IMR-90 (cell line): ENCODE data around the gene LYZL1. TPM values are rescaled to one million over a fixed set of nuclear protein-coding genes. Genes with fewer than 3 reads are reported as not detected.

ENCODE experiments used
- ATAC-seq: fragments of 200-7000 bp; cut with Tn5 transposase; 2 replicates; pipeline ENCODE4 v1.9.1; 2020; ENCODE audit warnings: low read depth, mild to moderate bottlenecking, moderate library complexity
- BruUV-seq: library from RNA; stranded (reverse); fragments of 400-500 nt; replicated peaks from 2 replicates; lab custom pipeline; 2021; lab: Mats Ljungman, UMichigan
- CTCF ChIA-PET: fragments of 300-600 bp; formaldehyde crosslinking; extraction: SDS; loops from one replicate; lab custom pipeline; 2021; ENCODE audit warnings: antibody characterized with exemption; lab: Yijun Ruan, JAX
- POLR2A ChIA-PET: fragments of 300-600 bp; sonication (Branson Sonifier 250); formaldehyde crosslinking; loops from one replicate; lab custom pipeline; 2022; ENCODE audit warnings: antibody characterized with exemption; ENCODE audit not compliant: unreplicated experiment; lab: Charles Lee
- DNase-seq: peaks from one replicate; pipeline ENCODE4 v3.0.0; 2013
- H2AFZ ChIP-seq: replicated peaks from 2 replicates; pipeline ENCODE3; 2013; ENCODE audit warnings: low read length, mild to moderate bottlenecking; ENCODE audit not compliant: poor library complexity
- H2AK5ac ChIP-seq: 2 replicates; pipeline ENCODE4 v1.6.1; 2013; ENCODE audit warnings: low read depth, low read length, inconsistent platforms
- H2AK9ac ChIP-seq: replicated peaks from 2 replicates; pipeline ENCODE3; 2013; ENCODE audit warnings: mild to moderate bottlenecking, low read depth, low read length, moderate library complexity; ENCODE audit not compliant: poor library complexity
- H2BK120ac ChIP-seq: 2 replicates; pipeline ENCODE4 v1.6.1; 2013; ENCODE audit warnings: low read depth, low read length, inconsistent platforms
- H2BK15ac ChIP-seq: 3 replicates; pipeline ENCODE4 v1.6.1; 2013; ENCODE audit warnings: low read depth, low read length, inconsistent platforms
- H2BK20ac ChIP-seq: 2 replicates; pipeline ENCODE4 v1.6.1; 2013; ENCODE audit warnings: low read depth, mild to moderate bottlenecking, inconsistent platforms, low read length, moderate library complexity
- H2BK5ac ChIP-seq: 2 replicates; pipeline ENCODE4 v1.6.1; 2013; ENCODE audit warnings: mild to moderate bottlenecking, low read depth, low read length, inconsistent platforms; ENCODE audit not compliant: poor library complexity, severe bottlenecking
- H3K14ac ChIP-seq: replicated peaks from 2 replicates; pipeline ENCODE4 v1.6.1; 2013; ENCODE audit warnings: low read depth, low read length, inconsistent platforms
- H3K18ac ChIP-seq: 2 replicates; pipeline ENCODE4 v1.6.1; 2013; ENCODE audit warnings: low read depth, low read length, control low read depth
- H3K23ac ChIP-seq: 2 replicates; pipeline ENCODE4 v1.6.1; 2013; ENCODE audit warnings: low read depth, low read length, inconsistent platforms
- H3K27ac ChIP-seq: 2 replicates; pipeline ENCODE4 v1.5.1; 2013; ENCODE audit warnings: mild to moderate bottlenecking, control low read depth, low read length; ENCODE audit not compliant: insufficient read depth
- H3K27me3 ChIP-seq: 2 replicates; pipeline ENCODE4 v1.6.1; 2013; ENCODE audit warnings: low read length; ENCODE audit not compliant: control insufficient read depth, insufficient read depth
- H3K36me3 ChIP-seq: 2 replicates; pipeline ENCODE4 v1.6.1; 2013; ENCODE audit warnings: low read length, mixed read lengths; ENCODE audit not compliant: control insufficient read depth, insufficient read depth
- H3K4ac ChIP-seq: 2 replicates; pipeline ENCODE4 v1.6.1; 2013; ENCODE audit warnings: low read depth, low read length, inconsistent platforms
- H3K4me1 ChIP-seq: 2 replicates; pipeline ENCODE4 v1.6.1; 2013; ENCODE audit warnings: low read length, mixed read lengths; ENCODE audit not compliant: control insufficient read depth, insufficient read depth
- H3K4me2 ChIP-seq: 2 replicates; pipeline ENCODE4 v1.6.1; 2013; ENCODE audit warnings: low read depth, mild to moderate bottlenecking, control low read depth, low read length, moderate library complexity
- H3K4me3 ChIP-seq: 2 replicates; pipeline ENCODE4 v1.5.1; 2013; ENCODE audit warnings: low read depth, mild to moderate bottlenecking, control low read depth, low read length, moderate library complexity; ENCODE audit not compliant: insufficient read depth
- H3K56ac ChIP-seq: 2 replicates; pipeline ENCODE4 v1.6.1; 2013; ENCODE audit warnings: low read length, inconsistent platforms; ENCODE audit not compliant: insufficient read depth; ENCODE audit errors: extremely low read depth
- H3K79me1 ChIP-seq, 2 experiments: 2 replicates each; pipeline ENCODE4 v1.6.1; 2013; ENCODE audit warnings: low read length in 2 of 2, inconsistent platforms in 1 of 2, low read depth in 1 of 2
- H3K9ac ChIP-seq: 2 replicates; pipeline ENCODE4 v1.6.1; 2013; ENCODE audit warnings: low read depth, low read length, control low read depth
- H3K9me1 ChIP-seq: 2 replicates; pipeline ENCODE4 v1.6.1; 2013; ENCODE audit warnings: low read length, inconsistent platforms; ENCODE audit not compliant: insufficient read depth
- H3K9me3 ChIP-seq: 2 replicates; pipeline ENCODE4 v1.6.1; 2013; ENCODE audit warnings: low read length; ENCODE audit not compliant: control insufficient read depth, insufficient read depth
- H4K20me1 ChIP-seq: 2 replicates; pipeline ENCODE4 v1.6.1; 2013; ENCODE audit warnings: low read length, inconsistent platforms; ENCODE audit not compliant: insufficient read depth
- H4K5ac ChIP-seq: 2 replicates; pipeline ENCODE4 v1.6.1; 2013; ENCODE audit warnings: mild to moderate bottlenecking, low read depth, low read length, control low read depth
- H4K8ac ChIP-seq, 2 experiments: 2 replicates each; pipeline ENCODE4 v1.6.1; 2013; ENCODE audit warnings: low read depth in 2 of 2, low read length in 2 of 2, control low read depth in 1 of 2, inconsistent platforms in 1 of 2
- H4K91ac ChIP-seq: 2 replicates; pipeline ENCODE4 v1.6.1; 2013; ENCODE audit warnings: low read depth, low read length, inconsistent platforms; ENCODE audit not compliant: insufficient read depth
- BHLHE40 ChIP-seq: fragments of 150-350 bp; IDR thresholded peaks from 2 replicates; pipeline ENCODE4 v1.6.1; 2016; ENCODE audit warnings: mild to moderate bottlenecking, low read depth, low read length
- CEBPB ChIP-seq: IDR thresholded peaks from 2 replicates; pipeline ENCODE4 v1.6.1; 2012; ENCODE audit warnings: low read depth, low read length, improper control_type of control experiment
- FOS ChIP-seq: fragments of 150-350 bp; IDR thresholded peaks from 2 replicates; pipeline ENCODE4 v1.6.1; 2016; ENCODE audit warnings: low read depth, low read length
- MAFK ChIP-seq: IDR thresholded peaks from 2 replicates; pipeline ENCODE4 v1.6.1; 2012; ENCODE audit warnings: low read depth, low read length, improper control_type of control experiment
- MAZ ChIP-seq: IDR thresholded peaks from 2 replicates; pipeline ENCODE4 v1.6.1; 2012; ENCODE audit warnings: low read depth, mild to moderate bottlenecking, low read length, improper control_type of control experiment, moderate library complexity, borderline replicate concordance
- NFE2L2 ChIP-seq: fragments of 150-350 bp; IDR thresholded peaks from 2 replicates; pipeline ENCODE4 v1.6.1; 2016; ENCODE audit warnings: low read depth, mild to moderate bottlenecking, low read length
- POLR2A ChIP-seq: IDR thresholded peaks from 2 replicates; pipeline ENCODE4 v1.6.1; 2012; ENCODE audit warnings: mild to moderate bottlenecking, low read depth, low read length
- RAD21 ChIP-seq: IDR thresholded peaks from 2 replicates; pipeline ENCODE4 v1.6.1; 2012; ENCODE audit warnings: low read length, improper control_type of control experiment
- WGBS, 2 experiments: methylation state at CpG; one replicate each; pipeline versions ENCODE4 v1.1.5 to v1.1.7; 2013; ENCODE audit warnings: missing lambda C conversion rate in 2 of 2; ENCODE audit not compliant: insufficient read length in 1 of 2; ENCODE audit errors: extremely low coverage in 2 of 2; 5-methylcytosine and 5-hydroxymethylcytosine counted together
- dilution Hi-C: fragments of 300-500 bp; cut with HindIII; formaldehyde crosslinking; loops from one replicate; pipeline ENCODE4 v1.14.3; 2018; ENCODE audit warnings: low sequenced_read_pairs; ENCODE audit not compliant: unreplicated experiment
- in situ Hi-C: fragments of 300-500 bp; cut with MboI; formaldehyde crosslinking; loops from 3 replicates; pipeline ENCODE4 v1.14.3; 2019; ENCODE audit warnings: low sequenced_read_pairs, inconsistent platforms, mixed read lengths
- intact Hi-C: fragments of 100-400 bp; cut with micrococcal nuclease; formaldehyde crosslinking; loops from 2 replicates; pipeline ENCODE4 v1.10.0; 2022
- polyA plus RNA-seq, 3 experiments: library from polyadenylated mRNA; depleted of rRNA; stranded (reverse); fragments of >200 nt; gene quantifications; 2 replicates each; pipeline ENCODE4 v1.2.3, GENCODE V29; 2012; ENCODE audit warnings: low replicate concordance in 1 of 3
- total RNA-seq: library from RNA; depleted of rRNA; stranded (reverse); fragments of >200 nt; gene quantifications from 2 replicates; pipeline ENCODE4 v1.2.3, GENCODE V29; 2012
- TF ChIP-seq, protein P1 (sequence below): fragments of 150-350 bp; IDR thresholded peaks from 2 replicates; pipeline ENCODE4 v1.6.1; 2017; ENCODE audit warnings: mild to moderate bottlenecking, antibody characterized with exemption, low read length, low read depth
- TF ChIP-seq, protein P2 (sequence below): conservative IDR thresholded peaks from 2 replicates; pipeline ENCODE4 v1.5.1; 2012; ENCODE audit warnings: mild to moderate bottlenecking, low read depth, low read length, improper control_type of control experiment

LYZL1 gene
- total and polyA plus RNA-seq, 2 of the 4 experiments (the other 2 are of a cell fraction), result not detected

DNA sequence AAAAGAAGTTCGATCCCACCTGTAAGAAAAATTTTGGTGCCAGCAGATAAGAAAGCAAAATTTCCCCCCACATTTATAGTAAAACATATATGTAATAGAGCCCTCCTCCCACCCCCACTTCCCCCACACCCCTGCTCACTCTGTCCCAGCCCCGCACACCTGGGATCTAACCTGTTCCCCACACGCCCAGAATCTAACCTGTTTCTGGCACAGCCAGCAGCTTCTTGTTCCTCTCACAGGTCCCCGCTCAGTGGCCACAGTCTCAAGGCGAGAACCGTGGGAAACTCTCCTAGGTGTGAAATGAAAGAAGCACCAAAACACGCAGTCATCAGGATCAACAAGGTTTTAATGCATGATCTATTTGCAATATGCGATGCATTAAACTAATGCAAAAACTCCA lies 32.8 kb downstream of the LYZL1 start:
- Histone ChIP-seq H2AFZ (no peak overlapping the region), H3K14ac (no peak overlapping the region), H2AK9ac (no peak overlapping the region), H2BK120ac (no peak overlapping the region), H3K23ac (no peak overlapping the region), H3K9ac (no peak overlapping the region), H3K9me3 (no peaks in the 10 kb centered on the region), H3K4ac (no peak overlapping the region), H2AK5ac (no peak overlapping the region), H3K4me2 (no peak overlapping the region), H3K27ac (no peak overlapping the region), H2BK15ac (no peak overlapping the region), H4K5ac (no peak overlapping the region), H4K20me1 (no peaks in the 10 kb centered on the region), H4K8ac (no peak overlapping the region), H3K4me3 (no peak overlapping the region), H3K79me1 (no peaks in the 10 kb centered on the region), H3K4me1 (peaks cover 9% of the 10 kb centered on the region), H2BK5ac (no peak overlapping the region), H2BK20ac (no peak overlapping the region), H3K56ac (no peak overlapping the region), H3K9me1 (peaks cover 4% of the 10 kb centered on the region; the same call in 1 of the 2 replicates), H4K91ac (no peak overlapping the region), H3K36me3 (no peaks in the 10 kb centered on the region), H3K27me3 (peaks cover 37% of the 10 kb centered on the region), H3K18ac (no peak overlapping the region)
- TF ChIP-seq, protein P1, sequence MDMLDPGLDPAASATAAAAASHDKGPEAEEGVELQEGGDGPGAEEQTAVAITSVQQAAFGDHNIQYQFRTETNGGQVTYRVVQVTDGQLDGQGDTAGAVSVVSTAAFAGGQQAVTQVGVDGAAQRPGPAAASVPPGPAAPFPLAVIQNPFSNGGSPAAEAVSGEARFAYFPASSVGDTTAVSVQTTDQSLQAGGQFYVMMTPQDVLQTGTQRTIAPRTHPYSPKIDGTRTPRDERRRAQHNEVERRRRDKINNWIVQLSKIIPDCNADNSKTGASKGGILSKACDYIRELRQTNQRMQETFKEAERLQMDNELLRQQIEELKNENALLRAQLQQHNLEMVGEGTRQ, result no peak
- TF ChIP-seq CEBPB (no peak), FOS (no peak), RAD21 (no peak), BHLHE40 (no peak), POLR2A (no peak), MAZ (no peak), MAFK (no peak), NFE2L2 (no peak)
- TF ChIP-seq, protein P2, sequence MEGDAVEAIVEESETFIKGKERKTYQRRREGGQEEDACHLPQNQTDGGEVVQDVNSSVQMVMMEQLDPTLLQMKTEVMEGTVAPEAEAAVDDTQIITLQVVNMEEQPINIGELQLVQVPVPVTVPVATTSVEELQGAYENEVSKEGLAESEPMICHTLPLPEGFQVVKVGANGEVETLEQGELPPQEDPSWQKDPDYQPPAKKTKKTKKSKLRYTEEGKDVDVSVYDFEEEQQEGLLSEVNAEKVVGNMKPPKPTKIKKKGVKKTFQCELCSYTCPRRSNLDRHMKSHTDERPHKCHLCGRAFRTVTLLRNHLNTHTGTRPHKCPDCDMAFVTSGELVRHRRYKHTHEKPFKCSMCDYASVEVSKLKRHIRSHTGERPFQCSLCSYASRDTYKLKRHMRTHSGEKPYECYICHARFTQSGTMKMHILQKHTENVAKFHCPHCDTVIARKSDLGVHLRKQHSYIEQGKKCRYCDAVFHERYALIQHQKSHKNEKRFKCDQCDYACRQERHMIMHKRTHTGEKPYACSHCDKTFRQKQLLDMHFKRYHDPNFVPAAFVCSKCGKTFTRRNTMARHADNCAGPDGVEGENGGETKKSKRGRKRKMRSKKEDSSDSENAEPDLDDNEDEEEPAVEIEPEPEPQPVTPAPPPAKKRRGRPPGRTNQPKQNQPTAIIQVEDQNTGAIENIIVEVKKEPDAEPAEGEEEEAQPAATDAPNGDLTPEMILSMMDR, result no peak
- POLR2A ChIA-PET, result no interaction called here
- intact Hi-C loops, result no loop called here
- no CpG with 5 or more reads among the region's 8 CpGs for WGBS, 2 experiments
- in situ Hi-C loops, result no loop called here
- CTCF ChIA-PET, result no interaction called here
- no peak for ATAC-seq
- no TSS peak for BruUV-seq
- dilution Hi-C loops, result no loop called here
- no peak for DNase-seq
